HK-2 (cell line): ENCODE data around the gene SMIM14.
"Not testable (repeated sequence)": the region's sequence is repeated elsewhere in the genome, so short reads cannot be mapped to it uniquely, and the experiment has no call there.

Source experiments
- DNase-seq: peaks from one replicate; pipeline ENCODE4 v3.0.0-alpha.2; 2018; ENCODE audit not compliant: unreplicated experiment

SMIM14 gene

GRCh38 chr4:39642885-39643552, 4.4 kb upstream of the SMIM14 start:
- DNase-seq = no peak

GRCh38 chr4:39641451-39641850, 2.8 kb upstream of the SMIM14 start:
- DNase-seq = no peak

DNA sequence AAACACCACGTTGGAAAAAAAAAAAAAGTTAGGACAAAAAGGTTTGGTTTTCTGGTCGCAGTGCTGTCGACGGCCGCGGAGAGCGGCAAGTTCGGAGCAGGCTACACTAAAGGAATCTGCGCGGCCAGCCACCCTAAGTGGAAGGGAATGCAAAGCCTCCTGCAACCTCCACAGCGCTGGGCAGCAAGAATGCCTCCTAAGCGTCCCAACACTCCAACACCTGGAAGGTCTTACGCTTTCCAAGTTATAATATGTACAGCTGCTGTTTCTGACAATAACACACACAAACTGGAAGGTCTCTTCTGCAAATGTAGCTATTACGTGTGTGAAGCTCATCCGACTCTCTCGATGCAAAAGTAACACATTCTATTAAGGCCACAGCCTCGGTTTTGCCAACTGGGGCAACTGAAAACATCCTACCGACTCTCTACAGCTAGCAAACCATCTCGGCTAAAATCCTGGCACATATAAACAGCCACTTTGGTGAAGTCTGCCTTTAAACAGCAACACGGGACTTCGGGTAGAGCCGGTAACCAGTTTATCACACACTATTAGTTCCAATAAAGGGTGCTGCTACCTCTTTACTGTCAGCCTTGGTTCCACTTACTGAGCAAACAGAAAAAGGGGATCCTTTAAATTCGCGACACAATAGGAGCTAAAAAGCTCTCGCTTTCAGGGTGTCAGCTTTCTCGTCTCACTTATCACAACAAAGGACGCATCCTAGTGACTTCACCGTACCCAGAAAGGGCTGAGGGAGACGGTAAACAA, 895 bp downstream of the SMIM14 start:
- DNase-seq = peak; percentile 69

DNA sequence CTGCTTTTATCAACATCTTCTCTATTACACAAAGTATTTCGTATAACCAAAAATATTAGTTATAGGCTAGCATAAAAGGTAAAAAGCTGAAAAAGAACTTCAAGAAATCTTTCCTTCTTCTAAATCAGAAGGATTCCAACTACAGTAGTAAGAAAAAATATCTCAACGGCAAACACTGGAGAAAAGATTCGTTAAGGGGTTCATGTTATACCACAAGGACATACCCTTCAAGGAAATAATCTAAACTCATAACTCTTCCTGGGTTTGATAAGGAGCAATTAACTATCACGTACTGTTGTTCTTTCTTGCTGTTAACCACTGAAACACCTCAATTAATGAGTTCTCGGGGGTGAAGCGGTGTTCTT, 1.5 kb downstream of the SMIM14 start:
- DNase-seq = no peak

DNA sequence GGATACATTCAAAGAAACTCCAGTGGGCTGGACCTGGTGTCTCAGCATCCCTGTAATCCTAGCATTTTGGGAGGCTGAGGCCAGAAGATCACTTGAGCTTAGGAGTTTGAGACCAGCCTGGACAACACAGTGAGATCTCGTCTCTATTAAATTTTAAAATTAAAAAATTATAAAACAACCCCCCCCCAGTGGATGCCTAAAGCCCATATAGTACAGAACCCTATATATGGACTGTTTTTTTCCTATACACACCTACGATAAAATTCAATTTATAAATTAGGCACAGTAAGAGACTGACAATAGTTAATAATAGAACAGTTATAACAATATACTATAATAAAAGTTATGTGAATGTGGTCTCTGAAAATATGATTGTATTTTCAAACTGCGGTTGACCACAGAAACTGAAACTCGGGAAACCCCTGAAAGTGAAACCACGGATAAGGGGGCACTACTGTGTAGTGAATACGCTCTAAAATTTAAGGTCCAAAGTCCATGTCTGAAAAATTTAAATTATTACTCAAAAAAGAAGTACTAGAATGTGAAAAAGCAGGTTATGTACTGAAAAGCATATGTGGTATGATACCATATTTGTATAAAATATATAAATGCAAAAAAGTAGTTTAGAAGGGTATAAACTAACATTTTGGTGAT, 2.0 kb downstream of the SMIM14 start:
- DNase-seq = no peak

GRCh38 chr4:39635023-39635422, 3.6 kb downstream of the SMIM14 start:
- no peak for DNase-seq

DNA sequence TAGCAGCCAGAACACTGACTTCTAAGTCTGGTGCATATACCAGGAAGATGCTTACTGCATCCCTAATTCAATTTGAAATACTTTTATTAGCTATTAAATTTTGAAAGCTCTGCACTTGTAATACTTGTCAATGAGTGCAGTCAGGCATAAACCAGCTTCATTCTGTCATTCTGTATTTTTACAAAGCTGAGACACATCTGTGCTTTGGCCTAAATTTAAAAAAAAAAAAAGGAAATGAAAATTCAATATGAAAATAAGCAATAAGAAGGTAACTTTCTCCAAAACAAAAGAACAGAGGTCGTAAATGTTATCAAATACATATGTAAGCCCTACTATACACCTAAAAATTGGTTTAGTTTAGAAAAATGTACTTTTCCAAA, 7.0 kb downstream of the SMIM14 start:
- no peak for DNase-seq

DNA sequence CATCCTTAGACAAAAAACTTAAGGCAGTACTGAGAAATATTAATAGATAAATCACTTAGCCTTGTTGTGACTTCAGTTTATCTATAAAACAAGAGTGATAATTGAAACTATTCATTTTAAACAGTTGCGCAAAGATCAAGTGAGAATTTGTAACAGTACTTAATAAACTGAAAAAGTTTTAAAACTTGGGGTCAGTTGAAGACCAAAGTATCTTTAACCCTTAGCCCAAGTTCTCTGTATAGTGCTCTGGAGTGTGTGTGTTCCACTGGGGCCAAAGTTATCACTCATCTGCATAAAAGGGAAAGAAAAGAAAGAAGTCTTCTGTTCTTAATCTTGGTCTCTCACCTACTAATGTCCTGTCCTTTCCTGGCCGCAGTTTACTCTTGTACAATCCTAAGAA, 11.3 kb downstream of the SMIM14 start:
- DNase-seq = no peak

DNA sequence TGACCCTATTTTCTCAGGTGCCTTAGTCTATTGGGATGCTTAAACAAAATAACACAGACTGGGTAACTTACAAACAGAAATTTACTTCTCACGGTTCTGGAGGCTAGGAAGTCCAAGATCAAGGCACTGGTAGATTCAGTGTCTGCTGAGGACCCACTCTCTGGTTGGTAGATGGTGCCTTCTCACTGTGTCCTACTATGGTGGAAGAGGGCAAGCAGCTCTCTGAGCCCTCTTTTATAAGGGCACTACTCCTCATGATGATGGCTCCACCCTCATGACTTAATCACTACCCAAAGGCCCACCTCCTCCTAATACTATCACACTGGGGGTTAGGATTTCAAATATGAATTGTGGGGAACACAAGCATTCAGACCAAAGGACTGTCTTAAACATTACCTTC, 11.8 kb downstream of the SMIM14 start:
- no peak for DNase-seq

- no peak for DNase-seq
These were observed 12.4 kb downstream of the SMIM14 start for GRCh38 chr4:39626261-39626660.

- DNase-seq = peak; percentile 73
These were observed 17.1 kb downstream of the SMIM14 start for GRCh38 chr4:39621582-39621981.

- DNase-seq = no peak
These were observed 17.9 kb downstream of the SMIM14 start for GRCh38 chr4:39620551-39621313.

DNA sequence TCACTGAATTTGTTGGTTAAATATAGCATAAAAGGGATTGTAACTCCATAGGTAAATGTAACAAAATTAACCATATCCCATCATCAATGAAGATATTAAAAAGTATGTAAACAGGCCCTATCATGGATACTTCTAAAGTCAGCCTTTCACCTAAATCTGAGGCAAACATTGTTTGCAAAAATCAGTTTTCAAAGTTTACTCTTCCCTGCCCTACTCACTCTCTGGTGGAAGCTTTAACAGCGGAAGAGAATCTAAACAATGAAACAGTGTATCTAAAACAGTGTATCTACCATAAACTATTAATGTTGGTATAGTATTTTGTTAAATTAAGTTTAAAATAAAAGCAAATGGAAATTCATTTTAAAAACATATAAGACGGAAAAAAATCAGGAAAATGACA, 21.1 kb downstream of the SMIM14 start:
- no peak for DNase-seq

GRCh38 chr4:39616651-39617050, 22.0 kb downstream of the SMIM14 start:
- no peak for DNase-seq

- DNase-seq = not testable (repeated sequence)
These were observed 22.6 kb downstream of the SMIM14 start for GRCh38 chr4:39616112-39616511.

DNA sequence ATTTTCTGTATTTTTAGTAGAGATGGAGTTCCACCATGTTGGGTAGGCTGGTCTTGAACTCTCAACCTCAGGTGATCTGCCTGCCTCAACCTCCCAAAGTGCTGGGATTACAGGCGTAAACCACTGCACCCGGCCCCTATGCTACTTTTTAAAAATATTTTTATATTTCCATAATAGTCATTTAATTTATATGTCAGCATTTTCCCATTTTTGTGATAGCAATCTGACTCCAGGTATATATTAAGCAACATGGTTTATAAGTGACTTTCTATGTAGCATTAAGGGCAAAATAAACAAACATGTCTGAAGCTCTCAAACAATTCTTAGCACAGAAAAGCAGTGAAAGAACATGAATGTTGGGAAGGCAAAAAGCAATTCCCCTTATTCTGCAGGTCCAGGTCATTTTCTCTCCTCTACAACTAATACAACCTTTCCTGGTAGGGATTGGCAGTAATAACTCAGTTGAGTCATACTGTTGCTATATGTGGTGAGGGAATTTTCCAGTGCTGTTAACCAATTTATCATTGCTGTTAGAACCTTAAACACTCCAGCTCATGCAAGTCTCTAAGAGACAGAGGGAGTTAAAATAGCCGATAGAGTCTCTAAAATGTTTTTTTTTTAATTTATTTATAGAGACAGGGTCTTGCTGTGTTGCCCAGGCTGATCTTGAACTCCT, 24.0 kb downstream of the SMIM14 start:
- DNase-seq = no peak

DNA sequence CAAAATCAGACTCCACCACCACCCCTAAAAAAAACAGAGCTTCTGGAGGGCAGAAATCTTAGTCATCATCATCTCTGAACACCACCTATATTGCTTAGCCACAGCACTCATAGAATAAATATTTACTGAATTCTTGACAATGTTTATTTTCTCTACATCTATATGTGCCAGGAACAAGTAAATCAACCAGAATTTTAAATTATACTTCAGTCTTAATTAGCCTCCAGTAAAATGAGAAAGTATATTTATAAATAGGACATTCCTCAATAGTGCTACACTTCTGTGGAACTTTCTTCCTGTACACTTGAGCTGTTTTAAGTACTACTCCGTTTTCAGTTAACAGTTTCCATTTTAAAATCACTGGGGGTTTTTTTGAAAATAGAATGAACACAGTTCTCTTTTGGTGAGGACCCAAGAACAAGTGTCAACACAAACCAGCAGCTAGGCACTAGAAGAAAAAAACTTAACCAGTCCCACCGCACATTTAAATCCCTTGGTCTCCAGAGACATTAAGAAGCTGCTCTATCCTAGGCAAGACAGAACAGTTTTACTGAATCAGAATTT, 25.5 kb downstream of the SMIM14 start:
- DNase-seq = no peak

GRCh38 chr4:39609454-39609931, 29.2 kb downstream of the SMIM14 start:
- DNase-seq = no peak

- DNase-seq = no peak
These were observed 30.2 kb downstream of the SMIM14 start for GRCh38 chr4:39608451-39608850.

- DNase-seq = no peak
These were observed 31.9 kb downstream of the SMIM14 start for GRCh38 chr4:39606747-39607146.

DNA sequence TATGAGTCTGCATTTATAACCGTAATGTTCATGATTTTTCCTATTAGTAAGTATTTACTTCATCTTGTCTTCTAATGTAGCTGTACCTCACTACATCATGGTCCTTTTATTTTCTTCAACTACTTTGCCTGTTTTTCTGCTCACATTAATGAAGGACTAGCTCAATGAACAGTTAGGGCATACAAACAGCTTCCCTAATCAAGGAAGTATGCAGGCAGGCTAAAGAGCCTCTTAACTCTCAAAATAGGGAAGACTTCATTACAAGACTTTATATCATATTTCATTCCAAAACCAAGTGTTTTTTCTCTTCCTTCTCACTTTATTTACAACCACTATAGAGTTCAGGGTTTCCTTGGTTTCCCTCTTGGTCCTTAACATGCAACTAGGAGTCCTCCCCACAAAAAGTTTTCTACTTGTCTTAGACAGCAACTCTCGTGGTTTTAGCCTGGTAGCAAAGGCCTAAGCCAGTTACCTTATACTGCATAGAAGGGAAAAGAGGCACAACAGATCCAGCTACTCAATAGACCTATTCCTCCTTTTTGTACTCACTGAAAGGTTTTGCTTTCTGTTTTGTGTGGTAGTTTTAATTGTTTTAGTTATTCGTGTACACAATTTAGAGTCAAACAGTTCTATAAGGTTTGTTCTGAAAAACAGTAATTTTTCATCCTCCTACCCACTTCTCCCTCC, 40.8 kb downstream of the SMIM14 start:
- no peak for DNase-seq
